ENCODE data around the gene SERPINB4.

Gene SERPINB4

DNA sequence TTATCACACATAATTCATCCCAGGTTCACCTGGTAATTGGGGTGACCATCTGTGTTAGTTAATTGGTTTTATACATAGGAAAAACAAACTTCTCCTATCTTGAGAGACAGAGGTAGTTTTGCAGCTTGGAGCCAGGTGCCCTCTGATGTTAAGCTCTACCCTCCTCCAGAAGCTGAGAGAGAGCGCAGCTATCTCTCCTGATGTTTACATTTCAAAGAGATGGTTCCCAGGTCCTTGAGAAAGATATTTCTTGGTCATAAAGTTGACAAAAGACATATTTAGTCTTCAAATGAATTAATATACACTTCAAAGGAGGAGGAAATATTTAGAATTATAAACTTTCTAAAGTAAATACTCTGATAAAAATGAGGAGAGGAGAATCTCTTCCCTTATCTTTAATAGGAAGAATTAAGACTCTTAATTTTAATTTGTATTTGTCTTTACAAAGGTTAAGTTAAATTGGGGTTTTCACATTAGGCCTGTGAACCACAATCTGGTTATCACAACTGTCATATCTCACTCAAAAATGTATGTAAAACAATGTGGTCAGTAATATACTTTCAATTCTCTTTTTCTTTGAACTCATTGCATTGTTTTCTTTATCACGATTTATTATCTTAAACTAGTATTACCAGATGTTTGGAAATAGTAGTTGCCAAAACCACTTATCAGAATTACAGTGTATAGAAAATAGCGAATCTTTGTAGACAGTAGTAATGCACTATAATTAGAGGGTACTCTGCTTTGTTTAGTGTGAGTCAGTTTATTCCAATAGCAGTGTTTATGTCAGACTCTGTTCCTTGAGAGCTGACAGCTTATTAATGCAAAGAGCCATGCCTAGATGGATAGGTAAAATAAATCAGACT, 26.8 kb downstream of the SERPINB4 start:
- no peak overlapping the region for H2BK5ac ChIP-seq (ENCODE audit: low read depth, low read length, poor library complexity)
- H3K18ac ChIP-seq (ENCODE audit: low read length), result no peak overlapping the region
- H3K27ac ChIP-seq (ENCODE audit: low read depth, low read length), result no peak overlapping the region
- peak in 1 of 2 donors; percentile 42 for DNase-seq
- no peaks in the 10 kb centered on the region for H3K79me1 ChIP-seq (ENCODE audit: low read length)
- H3K79me2 ChIP-seq (ENCODE audit: control insufficient read depth, insufficient read depth, low read length, poor library complexity), result no peaks in the 10 kb centered on the region
- H2AK5ac ChIP-seq (ENCODE audit: low read length), result no peak overlapping the region
- no peak overlapping the region for H3K9ac ChIP-seq (ENCODE audit: low read length)
- H4K12ac ChIP-seq (ENCODE audit: low read depth, low read length), result no peak overlapping the region
- H2AFZ ChIP-seq (ENCODE audit: insufficient read depth, low read length, poor library complexity), result no peak overlapping the region
- no peaks in the 10 kb centered on the region for H3K36me3 ChIP-seq (ENCODE audit: control insufficient read depth in 1 of 2, insufficient read depth in 2 of 2, low read length in 2 of 2)
- no peak overlapping the region for H2BK12ac ChIP-seq (ENCODE audit: low read length)
- no peak overlapping the region for H3K4me2 ChIP-seq (ENCODE audit: low read length)
- no peak overlapping the region for H3K4ac ChIP-seq (ENCODE audit: low read depth, low read length)
- no peak overlapping the region for H3K4me3 ChIP-seq (ENCODE audit: low read depth, low read length)
- H3K23ac ChIP-seq (ENCODE audit: low read length), result no peak overlapping the region
- no peaks in the 10 kb centered on the region for H3K9me3 ChIP-seq (ENCODE audit: insufficient read depth, low read depth, low read length)
- no peak overlapping the region for H2BK120ac ChIP-seq (ENCODE audit: insufficient read depth, low read length, poor library complexity)
- H3K27me3 ChIP-seq (ENCODE audit: insufficient read depth, low read length), result no peaks in the 10 kb centered on the region
- WGBS (ENCODE audit: extremely low coverage, insufficient coverage, insufficient read length), result no CpG with 5 or more reads among the region's 3 CpGs
- H3K4me1 ChIP-seq (ENCODE audit: control insufficient read depth in 1 of 2, insufficient read depth in 2 of 2, low read length in 2 of 2), result no peaks in the 10 kb centered on the region
- H3K14ac ChIP-seq (ENCODE audit: low read length), result no peak overlapping the region
- no peak overlapping the region for H4K8ac ChIP-seq (ENCODE audit: low read depth, low read length)
- H4K91ac ChIP-seq (ENCODE audit: low read depth, low read length), result no peak overlapping the region

DNA sequence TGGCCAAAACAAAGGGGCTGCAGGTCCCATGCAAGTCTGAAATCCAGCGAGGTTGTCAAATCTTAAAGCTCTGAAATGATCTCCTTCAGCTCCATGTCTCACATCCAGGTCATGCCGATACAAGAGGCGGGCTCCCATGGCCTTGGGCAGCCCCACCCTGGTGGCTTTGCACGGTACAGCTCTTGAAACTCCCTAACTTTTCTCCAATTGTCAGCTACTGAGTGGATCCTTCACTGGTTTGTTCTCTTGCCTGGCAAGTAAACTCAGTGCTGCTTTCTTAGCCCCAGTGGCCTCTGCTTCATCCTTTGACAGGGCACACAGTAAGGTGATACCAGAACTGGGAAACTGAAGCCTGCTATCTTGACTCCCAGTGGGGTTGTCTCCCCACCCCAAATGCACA, 30.6 kb downstream of the SERPINB4 start:
- H3K9ac ChIP-seq (ENCODE audit: low read length), result no peak overlapping the region
- no peak overlapping the region for H2AK5ac ChIP-seq (ENCODE audit: low read length)
- H2BK5ac ChIP-seq (ENCODE audit: low read depth, low read length, poor library complexity), result no peak overlapping the region
- no peaks in the 10 kb centered on the region for H3K9me3 ChIP-seq (ENCODE audit: insufficient read depth, low read depth, low read length)
- no peak for DNase-seq
- H3K4me2 ChIP-seq (ENCODE audit: low read length), result no peak overlapping the region
- H3K27ac ChIP-seq (ENCODE audit: low read depth, low read length), result no peak overlapping the region
- H3K18ac ChIP-seq (ENCODE audit: low read length), result no peak overlapping the region
- no peak overlapping the region for H3K4me3 ChIP-seq (ENCODE audit: low read depth, low read length)
- no peak overlapping the region for H4K8ac ChIP-seq (ENCODE audit: low read depth, low read length)
- no peaks in the 10 kb centered on the region for H3K79me1 ChIP-seq (ENCODE audit: low read length)
- no peak overlapping the region for H4K91ac ChIP-seq (ENCODE audit: low read depth, low read length)
- H3K14ac ChIP-seq (ENCODE audit: low read length), result no peak overlapping the region
- no peak overlapping the region for H4K12ac ChIP-seq (ENCODE audit: low read depth, low read length)
- H3K23ac ChIP-seq (ENCODE audit: low read length), result no peak overlapping the region
- H3K4ac ChIP-seq (ENCODE audit: low read depth, low read length), result no peak overlapping the region
- no peaks in the 10 kb centered on the region for H3K4me1 ChIP-seq (ENCODE audit: control insufficient read depth in 1 of 2, insufficient read depth in 2 of 2, low read length in 2 of 2)
- no CpG with 5 or more reads among the region's 4 CpGs for WGBS (ENCODE audit: extremely low coverage, insufficient coverage, insufficient read length)
- no peak overlapping the region for H2AFZ ChIP-seq (ENCODE audit: insufficient read depth, low read length, poor library complexity)
- no peaks in the 10 kb centered on the region for H3K36me3 ChIP-seq (ENCODE audit: control insufficient read depth in 1 of 2, insufficient read depth in 2 of 2, low read length in 2 of 2)
- H3K27me3 ChIP-seq (ENCODE audit: insufficient read depth, low read length), result no peaks in the 10 kb centered on the region
- no peak overlapping the region for H2BK120ac ChIP-seq (ENCODE audit: insufficient read depth, low read length, poor library complexity)
- H2BK12ac ChIP-seq (ENCODE audit: low read length), result no peak overlapping the region
- no peaks in the 10 kb centered on the region for H3K79me2 ChIP-seq (ENCODE audit: control insufficient read depth, insufficient read depth, low read length, poor library complexity)

DNA sequence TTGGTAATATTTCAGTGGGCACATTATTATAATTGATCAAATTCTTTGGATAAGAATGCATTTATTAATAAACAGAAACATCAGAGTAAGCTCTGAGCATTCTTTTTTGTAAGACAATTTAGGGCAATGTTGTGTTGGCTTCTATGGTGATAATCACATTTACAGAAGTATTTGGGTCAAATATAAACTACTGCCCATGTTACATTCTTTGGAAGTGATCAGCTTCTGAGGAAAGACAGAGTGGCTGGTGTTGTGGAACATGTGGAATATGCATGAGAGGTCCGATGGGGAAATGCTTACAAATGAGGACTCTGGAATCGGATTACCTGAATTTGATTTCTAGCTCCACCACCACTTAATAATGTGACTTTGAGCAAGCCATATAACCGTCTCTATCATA, 37.5 kb downstream of the SERPINB4 start:
- Histone ChIP-seq H3K4me3 (ENCODE audit: low read depth, low read length) (no peak overlapping the region), H4K8ac (ENCODE audit: low read depth, low read length) (no peak overlapping the region), H3K4me1 (ENCODE audit: control insufficient read depth in 1 of 2, insufficient read depth in 2 of 2, low read length in 2 of 2) (peaks cover 0 to 2% of the 10 kb centered on the region in 2 experiments), H3K27ac (ENCODE audit: low read depth, low read length) (no peak overlapping the region), H3K4me2 (ENCODE audit: low read length) (no peak overlapping the region), H2AK5ac (ENCODE audit: low read length) (no peak overlapping the region), H3K14ac (ENCODE audit: low read length) (no peak overlapping the region), H3K79me2 (ENCODE audit: control insufficient read depth, insufficient read depth, low read length, poor library complexity) (no peaks in the 10 kb centered on the region), H2BK120ac (ENCODE audit: insufficient read depth, low read length, poor library complexity) (no peak overlapping the region), H2BK5ac (ENCODE audit: low read depth, low read length, poor library complexity) (no peak overlapping the region), H3K9ac (ENCODE audit: low read length) (no peak overlapping the region), H3K23ac (ENCODE audit: low read length) (no peak overlapping the region), H4K12ac (ENCODE audit: low read depth, low read length) (no peak overlapping the region), H2AFZ (ENCODE audit: insufficient read depth, low read length, poor library complexity) (no peak overlapping the region), H3K27me3 (ENCODE audit: insufficient read depth, low read length) (no peaks in the 10 kb centered on the region), H3K9me3 (ENCODE audit: insufficient read depth, low read depth, low read length) (no peaks in the 10 kb centered on the region), H2BK12ac (ENCODE audit: low read length) (no peak overlapping the region), H3K79me1 (ENCODE audit: low read length) (no peaks in the 10 kb centered on the region), H3K4ac (ENCODE audit: low read depth, low read length) (no peak overlapping the region), H4K91ac (ENCODE audit: low read depth, low read length) (no peak overlapping the region), H3K36me3 (ENCODE audit: control insufficient read depth in 1 of 2, insufficient read depth in 2 of 2, low read length in 2 of 2) (no peaks in the 10 kb centered on the region), H3K18ac (ENCODE audit: low read length) (no peak overlapping the region)
- no CpG with 5 or more reads among the region's 3 CpGs for WGBS (ENCODE audit: extremely low coverage, insufficient coverage, insufficient read length)
- peak; percentile 52 to 90 for DNase-seq

DNA sequence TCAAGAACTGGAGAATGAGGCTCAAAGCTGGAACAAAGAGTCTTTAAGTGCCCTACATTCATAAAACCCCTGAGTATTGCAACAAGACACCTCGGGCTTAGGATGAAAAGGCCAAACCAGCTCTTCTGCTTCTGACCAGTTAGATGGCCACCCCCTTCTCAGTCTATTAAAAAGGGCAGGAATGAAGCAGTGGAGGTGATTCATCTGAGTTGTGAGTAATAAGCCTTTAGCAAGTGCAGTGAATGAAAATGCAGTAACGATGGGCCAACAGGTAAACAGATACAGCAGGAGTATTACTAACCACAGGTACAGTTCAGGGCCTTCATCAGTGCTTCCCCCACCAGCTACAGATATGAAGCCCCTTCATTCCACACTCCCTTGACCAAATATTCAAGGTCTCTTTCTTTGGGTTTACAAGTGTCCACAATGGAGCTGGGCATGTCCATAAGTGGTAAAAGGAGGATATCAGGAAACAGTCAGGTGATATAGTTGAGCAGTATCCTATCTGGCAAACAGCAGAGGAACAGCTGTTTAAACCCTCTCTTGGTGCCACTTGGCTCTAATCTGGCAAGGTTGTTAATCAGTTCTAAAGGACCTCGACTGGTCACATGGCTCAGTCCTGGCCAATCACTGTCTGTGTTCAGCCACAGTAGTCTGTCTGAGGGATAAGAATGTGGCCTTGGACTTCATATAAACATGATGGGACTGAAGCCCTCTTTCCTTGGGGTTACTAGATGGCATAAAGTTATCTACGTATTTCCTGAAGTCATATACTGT, 39.1 kb downstream of the SERPINB4 start:
- H3K79me2 ChIP-seq (ENCODE audit: control insufficient read depth, insufficient read depth, low read length, poor library complexity), result no peaks in the 10 kb centered on the region
- H3K18ac ChIP-seq (ENCODE audit: low read length), result no peak overlapping the region
- DNase-seq, result peak; percentile 86 to 93
- H3K9me3 ChIP-seq (ENCODE audit: insufficient read depth, low read depth, low read length), result no peaks in the 10 kb centered on the region
- no peak overlapping the region for H3K9ac ChIP-seq (ENCODE audit: low read length)
- no peak overlapping the region for H4K8ac ChIP-seq (ENCODE audit: low read depth, low read length)
- no peak overlapping the region for H4K12ac ChIP-seq (ENCODE audit: low read depth, low read length)
- WGBS (ENCODE audit: extremely low coverage, insufficient coverage, insufficient read length), result no CpG with 5 or more reads among the region's 4 CpGs
- no peak overlapping the region for H4K91ac ChIP-seq (ENCODE audit: low read depth, low read length)
- H3K4me3 ChIP-seq (ENCODE audit: low read depth, low read length), result no peak overlapping the region
- no peaks in the 10 kb centered on the region for H3K36me3 ChIP-seq (ENCODE audit: control insufficient read depth in 1 of 2, insufficient read depth in 2 of 2, low read length in 2 of 2)
- no peaks in the 10 kb centered on the region for H3K27me3 ChIP-seq (ENCODE audit: insufficient read depth, low read length)
- H3K4ac ChIP-seq (ENCODE audit: low read depth, low read length), result no peak overlapping the region
- H3K4me2 ChIP-seq (ENCODE audit: low read length), result no peak overlapping the region
- H2BK12ac ChIP-seq (ENCODE audit: low read length), result no peak overlapping the region
- no peak overlapping the region for H3K27ac ChIP-seq (ENCODE audit: low read depth, low read length)
- H3K4me1 ChIP-seq (ENCODE audit: control insufficient read depth in 1 of 2, insufficient read depth in 2 of 2, low read length in 2 of 2), result peaks cover 0 to 2% of the 10 kb centered on the region in 2 experiments
- H2BK120ac ChIP-seq (ENCODE audit: insufficient read depth, low read length, poor library complexity), result no peak overlapping the region
- H2BK5ac ChIP-seq (ENCODE audit: low read depth, low read length, poor library complexity), result no peak overlapping the region
- no peak overlapping the region for H2AFZ ChIP-seq (ENCODE audit: insufficient read depth, low read length, poor library complexity)
- no peak overlapping the region for H3K14ac ChIP-seq (ENCODE audit: low read length)
- no peaks in the 10 kb centered on the region for H3K79me1 ChIP-seq (ENCODE audit: low read length)
- H2AK5ac ChIP-seq (ENCODE audit: low read length), result no peak overlapping the region
- H3K23ac ChIP-seq (ENCODE audit: low read length), result no peak overlapping the region

All from trophoblast cell (in vitro differentiated cells and primary cell).